ENCODE measurements around the gene MSS51.

The MSS51 gene

DNA sequence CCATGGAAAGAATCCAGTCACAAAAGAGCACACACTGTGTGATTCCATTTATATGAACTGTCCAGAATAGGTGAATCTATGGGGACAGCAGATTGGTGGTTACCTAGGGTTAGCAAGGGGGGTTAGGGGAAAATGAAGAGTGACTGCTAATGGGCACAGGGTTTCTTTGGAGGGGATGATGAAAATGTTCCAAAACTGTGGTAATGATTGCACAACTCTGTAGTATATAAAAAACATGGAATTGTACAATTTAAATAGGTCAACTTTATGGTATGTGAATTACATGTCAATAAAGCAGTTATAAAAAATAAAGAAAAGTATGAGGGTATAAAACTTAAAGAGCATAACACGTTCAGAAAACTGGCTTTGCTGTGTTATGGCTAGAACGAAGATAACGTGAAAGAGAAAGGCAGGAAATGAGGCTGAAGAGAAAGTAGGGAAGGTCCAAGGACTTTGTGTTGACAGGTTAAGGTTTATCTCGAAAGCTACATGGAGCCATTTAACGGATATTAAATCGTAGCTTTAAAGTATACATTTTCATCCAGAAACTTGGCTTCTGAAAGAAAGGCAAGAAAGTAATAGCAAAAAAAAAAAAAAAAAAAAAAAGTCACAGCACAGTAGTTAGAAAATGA is 26.4 kb upstream of the MSS51 start:
- H3K27ac ChIP-seq: no peak overlapping the region
- TF ChIP-seq, protein P1, sequence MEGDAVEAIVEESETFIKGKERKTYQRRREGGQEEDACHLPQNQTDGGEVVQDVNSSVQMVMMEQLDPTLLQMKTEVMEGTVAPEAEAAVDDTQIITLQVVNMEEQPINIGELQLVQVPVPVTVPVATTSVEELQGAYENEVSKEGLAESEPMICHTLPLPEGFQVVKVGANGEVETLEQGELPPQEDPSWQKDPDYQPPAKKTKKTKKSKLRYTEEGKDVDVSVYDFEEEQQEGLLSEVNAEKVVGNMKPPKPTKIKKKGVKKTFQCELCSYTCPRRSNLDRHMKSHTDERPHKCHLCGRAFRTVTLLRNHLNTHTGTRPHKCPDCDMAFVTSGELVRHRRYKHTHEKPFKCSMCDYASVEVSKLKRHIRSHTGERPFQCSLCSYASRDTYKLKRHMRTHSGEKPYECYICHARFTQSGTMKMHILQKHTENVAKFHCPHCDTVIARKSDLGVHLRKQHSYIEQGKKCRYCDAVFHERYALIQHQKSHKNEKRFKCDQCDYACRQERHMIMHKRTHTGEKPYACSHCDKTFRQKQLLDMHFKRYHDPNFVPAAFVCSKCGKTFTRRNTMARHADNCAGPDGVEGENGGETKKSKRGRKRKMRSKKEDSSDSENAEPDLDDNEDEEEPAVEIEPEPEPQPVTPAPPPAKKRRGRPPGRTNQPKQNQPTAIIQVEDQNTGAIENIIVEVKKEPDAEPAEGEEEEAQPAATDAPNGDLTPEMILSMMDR (conservative IDR thresholded peaks at IDR 0.05): no peak

DNA sequence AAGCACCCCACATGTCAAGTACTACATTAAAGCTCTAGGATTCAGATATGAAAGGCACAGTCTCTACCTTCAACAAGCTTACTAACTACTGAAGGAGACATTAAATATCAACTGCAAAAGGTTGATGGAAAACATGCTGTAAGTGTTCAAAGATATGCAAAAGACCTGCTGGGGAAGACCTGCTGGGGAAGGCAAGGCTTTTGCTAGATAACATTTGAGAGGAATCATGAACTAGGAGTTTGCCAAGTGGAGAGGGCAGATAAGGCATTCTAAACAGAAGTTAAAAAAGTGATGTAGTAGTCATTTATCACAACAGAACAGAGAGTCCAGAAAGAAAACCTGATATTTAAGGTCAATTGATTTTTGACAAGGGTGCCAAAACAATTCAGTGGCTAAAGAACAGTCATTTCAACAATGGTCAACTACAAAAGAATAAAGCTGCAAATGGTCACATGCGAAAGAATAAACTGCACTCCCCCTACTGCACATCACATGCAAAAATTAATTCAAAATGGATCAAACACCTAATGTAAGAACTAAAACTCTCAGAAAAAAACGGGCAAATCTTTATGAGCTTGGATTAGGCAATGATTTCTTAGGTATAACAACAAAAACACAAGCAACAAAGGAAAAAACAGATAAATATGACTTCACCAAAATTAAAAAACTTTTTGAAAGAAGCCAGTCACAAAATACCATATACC is 23.0 kb upstream of the MSS51 start:
- TF ChIP-seq, protein P1 (conservative IDR thresholded peaks at IDR 0.05): no peak
- TF ChIP-seq ZFX (IDR thresholded peaks at IDR 0.05): no peak
- H3K27ac ChIP-seq: no peak overlapping the region

DNA sequence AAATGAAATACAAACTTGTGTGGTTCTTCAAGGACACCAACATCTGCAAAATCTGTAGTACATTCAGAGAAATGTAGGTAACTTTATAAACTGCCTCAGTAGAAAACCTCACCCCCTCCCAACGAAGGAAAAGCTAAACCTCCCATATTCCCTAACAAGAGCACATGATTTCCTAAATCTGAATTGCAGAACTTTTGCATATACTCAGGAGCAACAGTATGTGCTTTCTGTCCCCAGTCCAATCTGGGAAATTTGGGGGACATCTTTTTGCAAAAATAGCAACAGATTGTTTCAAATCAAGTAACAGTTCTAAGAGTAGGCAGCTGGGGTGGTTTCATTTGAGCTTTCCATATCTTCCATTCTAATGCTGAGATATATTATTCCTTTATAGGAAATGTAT is 15.8 kb upstream of the MSS51 start:
- no peak overlapping the region for H3K27ac ChIP-seq
- TF ChIP-seq ZFX (IDR thresholded peaks at IDR 0.05): no peak
- TF ChIP-seq, protein P1 (conservative IDR thresholded peaks at IDR 0.05): no peak

DNA sequence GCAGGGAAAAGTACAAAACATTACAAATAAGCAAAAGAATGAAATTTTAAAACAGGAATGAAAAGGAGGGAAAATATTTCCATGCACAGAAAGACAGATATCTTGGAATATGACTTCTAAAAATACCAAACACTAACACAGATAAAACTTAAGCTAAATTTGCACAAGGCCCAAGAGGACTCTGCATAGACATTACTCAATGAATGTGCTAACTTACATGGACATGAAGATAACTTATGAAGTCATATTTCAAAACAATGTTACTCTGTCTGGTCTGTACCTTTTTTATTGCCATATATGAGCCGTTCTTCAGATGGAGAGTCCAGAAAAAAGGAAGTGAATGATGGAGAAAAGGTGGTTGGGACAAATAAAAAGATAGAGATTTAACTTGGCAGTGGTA is 15.0 kb upstream of the MSS51 start:
- no peak for TF ChIP-seq ZFX (IDR thresholded peaks at IDR 0.05)
- TF ChIP-seq, protein P1 (conservative IDR thresholded peaks at IDR 0.05): no peak
- no peak overlapping the region for H3K27ac ChIP-seq

DNA sequence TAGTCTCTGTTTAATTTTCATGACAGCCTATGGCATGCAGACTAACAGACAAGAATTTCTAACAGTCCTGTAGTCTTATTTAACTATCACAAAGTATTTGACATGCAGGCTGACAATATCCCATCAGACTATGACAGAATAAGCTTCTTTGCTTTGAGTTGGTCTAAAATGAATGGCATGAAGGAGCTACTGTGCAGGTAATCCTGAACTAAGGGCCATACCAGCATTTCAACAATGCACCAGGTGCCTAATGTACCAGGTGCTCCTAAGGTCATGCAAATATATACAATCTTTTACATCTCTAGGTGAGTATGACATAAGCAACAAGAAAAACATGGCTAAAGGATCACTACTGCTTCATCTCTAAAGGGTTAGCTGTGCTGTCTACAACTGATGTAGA is 13.6 kb upstream of the MSS51 start:
- TF ChIP-seq ZFX (IDR thresholded peaks at IDR 0.05): no peak
- TF ChIP-seq, protein P1 (conservative IDR thresholded peaks at IDR 0.05): no peak
- H3K27ac ChIP-seq: no peak overlapping the region

DNA sequence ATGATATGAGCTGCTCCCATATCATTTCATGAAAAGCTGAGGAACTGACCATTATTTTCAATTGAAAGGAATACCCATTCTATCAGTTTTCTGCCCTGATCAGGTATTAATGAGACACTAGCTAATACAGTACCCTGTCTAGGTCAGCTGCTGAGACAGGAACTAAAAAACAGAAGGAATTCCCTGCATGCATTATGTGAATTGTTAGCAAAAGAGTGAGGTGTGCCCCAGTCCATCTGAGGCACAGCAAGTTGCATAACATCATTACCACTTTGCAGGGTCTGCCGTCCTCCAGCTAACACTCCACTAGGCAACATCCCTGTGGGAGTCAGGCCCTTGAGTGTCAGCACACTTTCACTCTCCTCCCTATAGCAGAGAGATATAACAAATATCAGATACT is 11.1 kb upstream of the MSS51 start:
- no peak for TF ChIP-seq ZFX (IDR thresholded peaks at IDR 0.05)
- TF ChIP-seq, protein P1 (conservative IDR thresholded peaks at IDR 0.05): no peak
- H3K27ac ChIP-seq: no peak overlapping the region

DNA sequence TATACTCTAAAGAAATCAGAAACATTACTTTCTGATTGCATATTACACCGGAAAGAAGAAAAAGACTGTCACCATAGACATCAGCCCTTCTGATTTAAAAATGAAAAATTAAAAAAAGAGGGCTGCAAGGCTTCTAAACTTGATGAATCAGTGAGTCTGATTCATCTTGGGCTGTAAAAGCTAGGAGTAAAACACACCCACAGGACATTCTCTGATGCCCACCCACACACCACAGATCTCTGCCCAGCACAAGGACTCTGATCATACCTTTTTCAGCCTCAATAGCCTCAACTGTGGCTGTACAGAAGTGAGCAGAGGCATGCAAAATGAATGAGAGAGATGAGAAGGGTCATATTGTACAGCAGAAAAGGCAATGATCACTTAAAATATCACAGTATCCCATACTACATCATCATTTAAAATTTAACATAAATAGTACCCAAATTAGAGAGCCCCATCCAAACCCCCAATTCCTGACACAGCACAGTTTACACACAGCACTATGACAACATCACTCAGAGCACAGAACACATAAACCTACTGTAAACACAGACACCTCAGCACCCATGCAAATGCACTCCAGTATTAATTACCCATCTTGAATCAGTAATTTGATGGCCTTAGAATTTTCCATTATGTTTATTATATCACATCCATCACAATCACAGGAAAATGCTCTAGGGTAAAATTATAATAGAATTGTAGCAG is 6.4 kb upstream of the MSS51 start:
- no peak overlapping the region for H3K27ac ChIP-seq
- TF ChIP-seq, protein P1 (conservative IDR thresholded peaks at IDR 0.05): no peak
- TF ChIP-seq ZFX (IDR thresholded peaks at IDR 0.05): no peak
